GM23248 (cell line): ENCODE measurements around the gene PRKAB2. TPM values are rescaled to one million over a fixed set of nuclear protein-coding genes. Genes with fewer than 3 reads are reported as not detected.

ENCODE experiments used
- DNase-seq: peaks from one replicate; pipeline ENCODE4 v3.0.0-alpha.2; 2015
- H2AFZ ChIP-seq: fragments of 200-600 bp; sonication (generic); 2 replicates; pipeline ENCODE4 v1.6.1; 2016; ENCODE audit warnings: antibody characterized with exemption
- H3F3A ChIP-seq: fragments of 200-600 bp; sonication (generic); 2 replicates; pipeline ENCODE4 v1.6.1; 2016; ENCODE audit warnings: mild to moderate bottlenecking, antibody characterized with exemption, mixed run types; ENCODE audit not compliant: insufficient read depth
- H3K27ac ChIP-seq: fragments of 200-600 bp; sonication (generic); 2 replicates; pipeline ENCODE4 v1.5.1; 2016; ENCODE audit warnings: mild to moderate bottlenecking
- H3K27me3 ChIP-seq: fragments of 200-600 bp; sonication (generic); replicated peaks from 2 replicates; pipeline ENCODE4 v1.6.1; 2016; ENCODE audit warnings: mild to moderate bottlenecking; ENCODE audit not compliant: insufficient read depth
- H3K36me3 ChIP-seq: fragments of 200-600 bp; sonication (generic); 2 replicates; pipeline ENCODE4 v1.6.1; 2016; ENCODE audit warnings: low read depth, mild to moderate bottlenecking
- H3K4me1 ChIP-seq: fragments of 200-600 bp; sonication (generic); 2 replicates; pipeline ENCODE4 v1.6.1; 2016; ENCODE audit warnings: mild to moderate bottlenecking; ENCODE audit not compliant: insufficient read depth
- H3K4me2 ChIP-seq: fragments of 200-600 bp; sonication (generic); one replicate; pipeline ENCODE4 v1.6.1; 2016; ENCODE audit warnings: mild to moderate bottlenecking; ENCODE audit not compliant: unreplicated experiment
- H3K4me3 ChIP-seq: fragments of 200-600 bp; sonication (generic); 2 replicates; pipeline ENCODE4 v1.5.1; 2016; ENCODE audit warnings: mild to moderate bottlenecking
- H3K79me2 ChIP-seq: fragments of 200-600 bp; sonication (generic); 2 replicates; pipeline ENCODE4 v1.6.1; 2016; ENCODE audit warnings: mild to moderate bottlenecking; ENCODE audit not compliant: insufficient read depth
- H3K9ac ChIP-seq: fragments of 200-600 bp; sonication (generic); 2 replicates; pipeline ENCODE4 v1.6.1; 2016; ENCODE audit warnings: mild to moderate bottlenecking
- H3K9me2 ChIP-seq: fragments of 200-600 bp; sonication (generic); 2 replicates; pipeline ENCODE4 v1.6.1; 2016; ENCODE audit warnings: mixed run types, mild to moderate bottlenecking, moderate library complexity; ENCODE audit not compliant: insufficient read depth
- H3K9me3 ChIP-seq: fragments of 200-600 bp; sonication (generic); one replicate; pipeline ENCODE4 v1.6.1; 2017; ENCODE audit warnings: low read depth
- H4K20me1 ChIP-seq: fragments of 200-600 bp; sonication (generic); 2 replicates; pipeline ENCODE4 v1.6.0; 2016; ENCODE audit not compliant: insufficient read depth
- EZH2 ChIP-seq: fragments of 200-600 bp; sonication (generic); IDR thresholded peaks from 2 replicates; pipeline ENCODE4 v1.6.1; 2018; ENCODE audit warnings: antibody characterized with exemption, mild to moderate bottlenecking; ENCODE audit not compliant: insufficient read depth, poor library complexity, severe bottlenecking
- EZH2phosphoT487 ChIP-seq: fragments of 200-600 bp; sonication (generic); IDR thresholded peaks from 2 replicates; pipeline ENCODE4 v1.6.1; 2018; ENCODE audit warnings: antibody characterized with exemption, moderate library complexity, mild to moderate bottlenecking, low read depth; ENCODE audit not compliant: insufficient read depth
- WGBS, 2 experiments: methylation state at CpG; one replicate each; pipeline ENCODE4 v1.1.6; 2015 to 2017; ENCODE audit warnings: low lambda C conversion rate in 2 of 2, low coverage in 1 of 2; ENCODE audit errors: missing lambda C conversion rate in 2 of 2; 5-methylcytosine and 5-hydroxymethylcytosine counted together
- in situ Hi-C: fragments of 300-500 bp; cut with MboI; formaldehyde crosslinking; loops from 2 replicates; pipeline ENCODE4 v1.15.0; 2020
- polyA plus RNA-seq: library from polyadenylated mRNA; unstranded; fragments of >200 nt; fragmentation: Nextera tagmentation; extraction: Ambion mirVana; gene quantifications from 2 replicates; pipeline ENCODE4 v1.2.1, GENCODE V29; 2016
- total RNA-seq: library from RNA; depleted of rRNA; stranded (reverse); fragments of >200 nt; shearing (Covaris generic); gene quantifications from 2 replicates; pipeline ENCODE4 v1.2.3, GENCODE V29; 2014

The PRKAB2 gene
- total and polyA plus RNA-seq, 2 experiments from 2014 or later, result 18.2 to 24.6 TPM

GRCh38 chr1:147210987-147211386, 38.7 kb upstream of the PRKAB2 start:
- H3K27ac ChIP-seq, result no peak overlapping the region
- H3K4me3 ChIP-seq, result no peak overlapping the region
- H3K27me3 ChIP-seq, result no peaks in the 10 kb centered on the region
- H3K36me3 ChIP-seq, result no peaks in the 10 kb centered on the region
- no peaks in the 10 kb centered on the region for H3K79me2 ChIP-seq
- TF ChIP-seq EZH2phosphoT487 (no peak), EZH2 (no peak)
- no peak overlapping the region for H2AFZ ChIP-seq
- DNase-seq, result no peak
- no peaks in the 10 kb centered on the region for H3K9me2 ChIP-seq
- WGBS, 2 experiments, result 66 to 67% methylated on average over 2 of the region's 2 CpGs
- no peaks in the 10 kb centered on the region for H3F3A ChIP-seq
- no peak overlapping the region for H3K4me2 ChIP-seq
- H3K9me3 ChIP-seq, result no peaks in the 10 kb centered on the region
- H3K9ac ChIP-seq, result no peak overlapping the region
- in situ Hi-C loops, result no loop called here
- H3K4me1 ChIP-seq, result no peaks in the 10 kb centered on the region
- H4K20me1 ChIP-seq, result no peaks in the 10 kb centered on the region; the same call in 1 of the 2 replicates

- H3K9me3 ChIP-seq, result no peaks in the 10 kb centered on the region
- no peaks in the 10 kb centered on the region; the same call in 1 of the 2 replicates for H4K20me1 ChIP-seq
- H3K27me3 ChIP-seq, result no peaks in the 10 kb centered on the region
- no peak for DNase-seq
- H3K36me3 ChIP-seq, result no peaks in the 10 kb centered on the region
- TF ChIP-seq EZH2, result no peak
- TF ChIP-seq EZH2phosphoT487, result no peak
- H3K4me1 ChIP-seq, result no peaks in the 10 kb centered on the region
- H3K79me2 ChIP-seq, result no peaks in the 10 kb centered on the region
- in situ Hi-C loops, result no loop called here
- no peaks in the 10 kb centered on the region for H3K9me2 ChIP-seq
- no peak overlapping the region for H3K27ac ChIP-seq
- H3K4me2 ChIP-seq, result no peak overlapping the region
- no peak overlapping the region for H3K4me3 ChIP-seq
- WGBS, 2 experiments, result 91 to 93% methylated on average over 3 of the region's 3 CpGs
- no peaks in the 10 kb centered on the region for H3F3A ChIP-seq
- no peak overlapping the region for H2AFZ ChIP-seq
- H3K9ac ChIP-seq, result no peak overlapping the region
Measured at GRCh38 chr1:147209825-147210821, 37.9 kb upstream of the PRKAB2 start.

GRCh38 chr1:147208619-147209018, 36.3 kb upstream of the PRKAB2 start:
- H3F3A ChIP-seq, result no peaks in the 10 kb centered on the region
- no peaks in the 10 kb centered on the region for H3K79me2 ChIP-seq
- H3K36me3 ChIP-seq, result no peaks in the 10 kb centered on the region
- no peak overlapping the region for H3K9ac ChIP-seq
- 89 to 91% methylated on average over 7 of the region's 7 CpGs for WGBS, 2 experiments
- H3K9me3 ChIP-seq, result no peaks in the 10 kb centered on the region
- no peaks in the 10 kb centered on the region for H3K27me3 ChIP-seq
- H3K27ac ChIP-seq, result no peak overlapping the region
- H4K20me1 ChIP-seq, result no peaks in the 10 kb centered on the region; the same call in 1 of the 2 replicates
- no peaks in the 10 kb centered on the region for H3K9me2 ChIP-seq
- DNase-seq, result no peak
- in situ Hi-C loops, result no loop called here
- no peak for TF ChIP-seq EZH2phosphoT487
- TF ChIP-seq EZH2, result no peak
- no peaks in the 10 kb centered on the region for H3K4me1 ChIP-seq
- no peak overlapping the region for H2AFZ ChIP-seq
- no peak overlapping the region for H3K4me3 ChIP-seq
- no peak overlapping the region for H3K4me2 ChIP-seq

GRCh38 chr1:147207192-147207591, 34.9 kb upstream of the PRKAB2 start:
- Histone ChIP-seq H3K36me3 (no peaks in the 10 kb centered on the region), H3K27ac (no peak overlapping the region), H3F3A (no peaks in the 10 kb centered on the region), H3K4me3 (no peak overlapping the region), H2AFZ (no peak overlapping the region), H3K9me2 (no peaks in the 10 kb centered on the region), H3K4me1 (no peaks in the 10 kb centered on the region), H3K9me3 (no peaks in the 10 kb centered on the region), H3K79me2 (no peaks in the 10 kb centered on the region), H3K27me3 (no peaks in the 10 kb centered on the region), H4K20me1 (no peaks in the 10 kb centered on the region; the same call in 1 of the 2 replicates), H3K4me2 (no peak overlapping the region), H3K9ac (no peak overlapping the region)
- 76 to 78% methylated on average over 1 of the region's 1 CpG for WGBS, 2 experiments
- in situ Hi-C loops, result no loop called here
- DNase-seq, result no peak
- TF ChIP-seq EZH2phosphoT487, result no peak
- no peak for TF ChIP-seq EZH2
